Measurements from ENCODE around the gene TSGA10.
"Not testable (repeated sequence)": the region's sequence is repeated elsewhere in the genome, so short reads cannot be mapped to it uniquely, and the experiment has no call there.

TSGA10 gene, protein sequence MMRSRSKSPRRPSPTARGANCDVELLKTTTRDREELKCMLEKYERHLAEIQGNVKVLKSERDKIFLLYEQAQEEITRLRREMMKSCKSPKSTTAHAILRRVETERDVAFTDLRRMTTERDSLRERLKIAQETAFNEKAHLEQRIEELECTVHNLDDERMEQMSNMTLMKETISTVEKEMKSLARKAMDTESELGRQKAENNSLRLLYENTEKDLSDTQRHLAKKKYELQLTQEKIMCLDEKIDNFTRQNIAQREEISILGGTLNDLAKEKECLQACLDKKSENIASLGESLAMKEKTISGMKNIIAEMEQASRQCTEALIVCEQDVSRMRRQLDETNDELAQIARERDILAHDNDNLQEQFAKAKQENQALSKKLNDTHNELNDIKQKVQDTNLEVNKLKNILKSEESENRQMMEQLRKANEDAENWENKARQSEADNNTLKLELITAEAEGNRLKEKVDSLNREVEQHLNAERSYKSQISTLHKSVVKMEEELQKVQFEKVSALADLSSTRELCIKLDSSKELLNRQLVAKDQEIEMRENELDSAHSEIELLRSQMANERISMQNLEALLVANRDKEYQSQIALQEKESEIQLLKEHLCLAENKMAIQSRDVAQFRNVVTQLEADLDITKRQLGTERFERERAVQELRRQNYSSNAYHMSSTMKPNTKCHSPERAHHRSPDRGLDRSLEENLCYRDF

DNA sequence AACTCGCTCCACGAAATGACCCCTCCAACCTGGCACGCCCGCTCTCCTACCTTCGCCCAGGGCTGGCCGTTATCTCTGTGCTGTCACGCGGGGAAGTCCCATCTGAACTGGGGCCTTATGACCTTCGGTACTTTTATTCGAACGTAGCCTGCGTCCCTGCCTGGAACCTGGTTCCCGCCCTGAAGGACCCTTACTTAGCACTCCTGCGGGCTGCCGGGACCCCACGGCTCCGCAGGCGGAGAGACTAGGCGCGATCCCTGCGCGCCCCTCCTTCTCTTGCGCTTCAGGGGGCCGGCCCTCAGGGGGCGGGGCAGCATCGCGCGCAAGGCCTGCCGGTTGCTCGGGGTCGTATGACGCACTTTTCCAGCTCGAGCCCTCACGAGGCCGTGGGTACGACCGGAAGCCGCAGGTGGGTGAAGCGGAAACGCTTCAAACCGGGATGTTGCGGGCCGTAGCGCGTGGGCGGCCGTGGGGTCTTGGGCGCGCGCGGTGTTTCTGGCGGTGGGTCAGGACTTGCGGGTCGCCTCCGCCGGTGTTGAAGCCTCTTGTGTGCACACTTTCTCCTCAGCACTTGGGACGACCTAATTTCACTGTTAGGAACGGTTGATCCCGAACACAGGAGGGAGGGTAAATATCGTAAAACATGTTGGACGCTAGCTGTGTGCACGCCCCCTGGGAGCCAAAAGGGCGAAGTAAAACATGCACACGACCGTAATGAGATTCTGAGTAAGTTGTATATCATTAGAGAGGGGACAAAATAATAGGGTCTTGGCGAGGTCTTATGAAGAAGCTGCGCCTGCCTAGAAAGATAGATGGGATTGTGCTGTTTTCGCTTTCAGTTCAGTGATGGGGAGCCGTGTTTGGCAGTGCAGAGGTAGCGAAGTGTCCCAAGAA is at the start of gene TSGA10, which contains the start of gene LIPT1:
TSS of gene TSGA10 (minus strand) at position 300 of the 894 bp plus-strand sequence. CDS start 45,503 bp downstream, outside the sequence.
TSS of gene LIPT1 (plus strand) at position 325 of the 894 bp plus-strand sequence. CDS start 6,991 bp downstream, outside the sequence.
- peak; percentile 92 to 95 for DNase-seq

DNA sequence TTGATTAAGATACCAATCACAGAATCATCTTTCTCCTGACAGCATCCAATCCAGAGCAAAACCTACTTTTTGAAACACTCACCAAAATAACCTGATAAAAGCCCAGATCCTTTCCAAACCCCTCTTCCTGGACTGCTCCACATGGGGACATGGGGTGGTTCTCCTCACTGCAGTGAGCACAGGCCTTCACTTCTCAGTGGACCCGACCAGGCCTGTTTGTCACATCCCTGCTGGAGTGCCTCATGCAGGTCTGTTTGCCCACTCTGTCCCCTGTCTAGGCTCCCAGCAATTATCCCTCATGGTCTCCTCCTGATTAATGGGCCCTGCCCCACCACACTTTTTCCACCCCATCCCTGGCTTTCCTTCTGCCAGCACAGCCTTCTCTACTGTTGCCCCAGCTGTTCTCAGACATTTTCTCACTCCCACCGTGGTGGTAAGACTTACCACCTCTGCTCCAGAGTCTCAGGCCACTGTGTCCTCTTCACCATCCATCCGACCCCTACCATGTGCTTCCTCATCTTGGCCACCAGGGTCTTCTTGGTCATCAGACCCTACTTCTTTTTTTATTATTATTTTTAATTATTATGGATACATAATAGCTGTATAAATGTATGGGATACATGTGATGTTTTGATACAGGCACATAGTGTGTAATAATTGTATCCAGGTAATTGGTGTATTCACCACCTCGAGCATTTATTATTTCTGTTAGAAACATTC is 47.4 kb upstream of the TSGA10 start:
- DNase-seq, result no peak

DNA sequence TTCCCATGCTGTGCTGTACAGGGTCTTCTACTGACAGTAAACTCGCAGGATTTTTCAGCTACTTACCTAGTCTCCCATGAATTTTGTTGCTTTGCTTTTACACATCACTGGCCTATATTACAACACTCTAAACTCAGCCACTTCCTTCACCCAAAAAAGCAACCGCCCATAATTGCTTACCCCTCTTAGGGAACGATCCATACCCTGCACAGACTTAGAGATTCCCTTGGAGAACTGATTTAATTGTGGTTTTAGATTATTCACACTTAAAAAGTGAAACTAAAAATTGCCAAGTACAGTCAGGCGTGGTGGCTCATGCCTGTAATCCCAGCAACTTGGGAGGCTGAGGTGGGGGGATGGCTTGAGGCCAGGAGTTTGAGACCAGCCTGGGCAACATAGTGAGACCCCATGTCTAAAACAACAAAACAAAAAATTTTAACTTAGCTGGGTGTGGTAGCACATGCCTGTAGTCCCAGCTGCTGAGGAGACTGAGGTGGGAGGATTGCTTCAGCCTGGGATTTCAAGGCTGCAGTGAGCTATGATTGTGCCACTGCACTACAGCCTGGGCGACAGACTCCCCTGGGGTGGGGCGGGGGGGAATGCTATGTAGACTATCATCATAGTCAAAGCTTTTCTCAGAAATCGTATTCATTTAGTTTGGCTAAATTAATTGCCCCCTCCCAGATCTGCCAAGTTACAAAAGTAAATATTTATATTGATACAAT is 45.5 kb upstream of the TSGA10 start:
- no peak for DNase-seq

DNA sequence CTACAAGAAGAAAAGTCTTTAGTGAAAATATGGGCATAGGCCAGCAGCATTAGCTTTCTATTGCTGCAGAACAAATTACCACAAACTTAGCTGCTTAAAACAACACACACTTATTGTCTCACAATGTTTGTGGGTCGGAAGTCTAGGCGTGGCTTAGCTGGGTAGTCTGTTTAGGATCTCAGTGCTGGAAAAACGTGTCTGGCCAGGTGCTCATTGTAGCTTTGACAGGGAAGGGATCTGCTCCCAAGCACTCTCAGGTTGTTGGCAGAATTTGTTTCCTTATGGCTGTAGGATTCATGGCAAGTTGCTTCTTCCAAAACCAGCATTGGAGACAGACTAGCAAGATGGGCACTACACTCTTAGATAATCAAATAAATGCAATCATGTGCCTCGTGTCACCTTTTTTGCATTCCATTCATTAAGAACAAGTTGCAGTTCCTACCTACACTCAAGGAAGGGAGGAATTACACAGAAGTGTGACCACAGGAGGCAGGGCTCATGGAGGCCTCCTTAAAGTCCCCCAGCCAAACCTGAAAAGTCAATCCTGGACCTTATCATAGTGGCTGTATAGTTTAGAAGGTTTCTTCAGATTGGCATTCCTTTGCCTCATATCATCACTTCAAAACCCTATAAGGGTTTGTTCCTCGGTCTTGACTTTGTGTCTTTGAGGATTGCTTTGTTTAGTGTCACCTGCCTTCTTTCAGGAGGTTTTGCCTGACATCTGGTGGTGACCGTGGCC is 43.5 kb upstream of the TSGA10 start:
- no peak for DNase-seq

DNA sequence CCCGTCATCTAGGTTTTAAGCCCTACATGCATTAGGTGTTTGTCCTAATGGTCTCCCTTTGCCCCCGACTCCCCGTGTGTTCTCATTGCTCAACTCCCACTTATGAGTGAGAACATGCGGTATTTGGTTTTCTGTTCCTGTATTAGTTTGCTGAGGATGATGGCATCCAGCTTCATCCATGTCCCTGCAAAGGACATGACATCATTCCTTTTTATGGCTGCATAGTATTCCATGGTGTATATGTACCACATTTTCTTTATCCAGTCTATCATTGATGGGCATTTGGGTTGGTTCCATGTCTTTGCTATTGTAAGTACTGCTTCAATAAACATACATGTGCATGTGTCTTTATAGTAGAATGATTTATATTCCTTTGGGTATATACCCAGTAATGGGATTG is 37.6 kb upstream of the TSGA10 start:
- DNase-seq, result not testable (repeated sequence)

DNA sequence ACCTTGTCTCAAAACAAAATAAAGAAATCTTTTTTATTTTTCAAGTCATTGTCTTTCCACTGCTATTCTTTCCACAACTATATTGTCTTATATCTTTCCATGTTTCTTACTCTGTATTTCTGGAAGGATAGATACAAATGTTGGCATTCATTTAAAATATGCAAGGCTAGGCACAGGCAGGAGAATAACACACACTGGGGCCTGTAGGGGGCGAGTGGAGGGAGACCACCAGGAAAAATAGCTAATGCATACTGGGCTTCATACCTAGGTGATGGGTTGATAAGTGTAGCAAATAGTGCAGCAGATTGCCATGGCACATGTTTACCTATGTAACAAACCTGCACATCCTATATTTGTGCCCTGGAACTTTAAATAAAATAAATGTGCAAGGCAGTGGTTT is 35.8 kb upstream of the TSGA10 start:
- DNase-seq, result no peak

DNA sequence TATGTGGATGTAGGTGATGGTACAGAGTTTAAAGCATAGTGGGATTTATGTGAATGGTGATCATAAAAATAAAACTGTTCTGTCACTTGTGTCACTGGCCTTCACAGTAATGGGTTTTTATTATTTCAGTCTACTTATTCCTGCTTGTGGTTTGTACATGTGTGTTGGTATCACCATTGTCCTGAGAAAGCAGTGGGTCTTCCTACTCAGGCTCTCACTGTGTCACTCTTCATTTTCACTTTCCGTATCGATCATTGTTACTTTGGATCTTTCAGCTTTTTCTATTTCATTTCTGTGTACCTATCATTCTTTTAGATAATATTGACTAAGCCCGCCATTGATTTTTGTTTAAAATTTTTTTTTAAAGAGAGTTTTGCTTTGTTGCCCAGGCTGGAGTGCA is 33.6 kb upstream of the TSGA10 start:
- DNase-seq, result no peak

DNA sequence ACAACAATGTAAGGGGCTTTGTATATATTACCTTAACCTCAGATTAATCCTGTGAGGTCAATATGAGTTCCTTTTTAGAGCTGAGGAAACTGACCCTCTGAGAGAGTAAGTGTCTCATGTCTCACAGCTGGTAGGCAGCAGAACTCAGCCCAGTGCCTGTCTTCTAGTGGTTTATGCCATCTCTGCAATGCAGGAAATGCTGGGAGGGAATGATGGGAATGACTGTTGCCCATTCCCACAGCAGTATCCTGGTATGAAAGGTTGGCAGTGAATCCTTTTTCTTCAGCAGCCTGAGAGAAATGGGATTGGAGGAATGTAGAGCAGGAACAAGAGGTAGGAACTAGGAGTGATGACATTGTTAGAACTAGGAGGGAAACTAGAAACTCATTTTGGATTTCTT is 32.3 kb upstream of the TSGA10 start:
- no peak for DNase-seq

DNA sequence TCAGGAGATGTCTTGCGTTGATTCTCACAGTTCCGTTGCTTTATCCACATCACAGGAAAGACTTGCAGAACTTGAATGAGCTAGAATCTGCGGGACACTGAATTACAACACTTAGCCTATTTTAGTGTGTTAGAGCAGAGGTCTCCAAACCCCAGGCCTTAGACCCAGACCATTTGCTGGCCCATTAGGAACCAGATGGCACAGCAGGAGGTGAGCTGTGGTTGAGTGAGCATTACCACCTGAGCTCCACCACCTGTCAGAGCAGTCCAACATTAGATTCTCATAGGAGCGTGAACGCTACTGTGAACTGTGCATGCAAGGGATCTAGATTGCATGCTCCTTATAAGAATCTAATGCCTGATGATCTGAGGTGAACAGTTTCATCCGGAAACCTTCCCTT is 30.1 kb upstream of the TSGA10 start:
- no peak for DNase-seq

DNA sequence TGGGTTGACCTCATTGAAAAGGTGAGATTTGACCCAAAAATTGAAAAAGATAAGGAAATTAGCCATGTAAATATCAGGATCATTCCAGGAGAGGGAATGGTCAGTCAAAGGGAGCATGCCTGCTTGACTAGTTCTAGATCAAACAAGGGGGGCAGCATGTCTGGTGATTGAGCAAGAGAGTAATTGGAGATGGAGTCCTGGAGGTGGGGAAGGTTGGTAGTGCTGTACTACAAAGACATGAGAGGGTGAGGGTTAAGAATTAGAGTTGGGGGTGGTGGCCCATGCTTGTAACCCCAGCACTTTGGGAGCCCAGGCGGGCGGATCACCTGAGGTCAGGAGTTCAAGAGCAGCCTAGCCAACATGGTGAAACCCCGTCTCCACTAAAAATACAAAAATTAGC is 28.3 kb upstream of the TSGA10 start:
- DNase-seq, result no peak

DNA sequence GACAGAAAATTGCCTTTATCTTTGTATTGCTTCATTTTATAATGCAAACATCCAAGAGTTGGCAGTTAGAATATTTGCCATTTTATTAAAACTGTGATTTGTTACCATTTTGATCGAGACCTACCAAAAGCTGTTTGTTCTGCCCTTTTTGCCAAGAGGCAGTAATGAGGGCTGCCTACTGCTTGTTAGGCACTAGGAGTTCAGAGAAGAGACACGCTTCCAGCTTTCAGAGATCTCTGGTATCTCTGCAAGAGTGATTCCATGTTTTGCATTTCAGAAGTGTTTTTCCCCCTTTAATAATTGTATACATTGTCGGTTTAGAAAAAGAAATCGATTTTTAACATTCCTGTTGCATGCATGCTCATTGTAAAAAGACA is 26.9 kb upstream of the TSGA10 start:
- DNase-seq, result peak in 1 of 2 experiments; percentile 9

DNA sequence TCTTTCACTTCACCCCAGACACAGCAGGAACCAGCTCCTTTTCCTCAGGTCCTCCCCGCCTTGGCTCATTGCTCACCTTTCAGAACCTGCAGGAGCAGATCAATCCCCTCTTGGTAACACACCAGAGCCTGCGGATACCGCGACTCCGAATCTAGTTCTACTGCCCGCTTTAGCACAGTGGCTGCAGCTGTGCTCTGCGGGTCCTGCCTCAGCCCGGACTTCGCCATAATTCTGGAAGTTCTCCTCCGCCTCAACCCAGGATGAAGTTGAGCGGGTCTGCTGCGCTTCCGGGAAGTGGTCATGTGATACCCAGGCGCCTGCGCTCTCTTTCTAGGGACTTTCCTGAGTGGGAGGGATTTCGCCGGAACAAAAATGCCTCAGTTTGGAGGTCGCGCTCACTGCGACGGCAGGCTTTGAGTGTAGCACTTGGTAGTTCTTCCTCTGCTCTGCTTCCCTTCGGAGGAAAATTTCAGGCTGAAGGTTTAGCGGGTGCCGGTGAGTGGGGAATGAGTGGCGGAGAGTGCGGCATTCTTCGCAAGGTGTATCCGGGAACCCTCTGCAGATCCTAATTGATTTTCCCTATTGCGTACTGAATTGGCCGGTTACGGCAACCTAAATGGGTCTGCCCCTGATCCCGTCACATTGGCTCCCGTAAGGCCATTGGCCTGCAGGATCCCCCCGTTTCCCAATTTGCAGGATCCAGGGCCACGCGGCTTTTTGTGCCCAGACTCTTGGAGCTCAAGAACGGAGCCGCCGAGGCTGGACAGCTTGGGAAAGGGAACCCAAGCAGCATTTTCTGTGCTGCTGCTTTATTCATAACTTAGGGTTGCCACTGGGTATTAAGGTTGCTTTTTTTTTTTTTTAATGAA is 26.2 kb upstream of the TSGA10 start, which contains the start of the genes MITD1 and MRPL30:
TSS of gene MITD1 (minus strand) at position 304 of the 869 bp plus-strand sequence. CDS start at position 227, 77 bp downstream.
TSS of gene MRPL30 (plus strand) at position 430 of the 869 bp plus-strand sequence. CDS start 5,020 bp downstream, outside the sequence.
- peak; percentile 93 for DNase-seq

DNA sequence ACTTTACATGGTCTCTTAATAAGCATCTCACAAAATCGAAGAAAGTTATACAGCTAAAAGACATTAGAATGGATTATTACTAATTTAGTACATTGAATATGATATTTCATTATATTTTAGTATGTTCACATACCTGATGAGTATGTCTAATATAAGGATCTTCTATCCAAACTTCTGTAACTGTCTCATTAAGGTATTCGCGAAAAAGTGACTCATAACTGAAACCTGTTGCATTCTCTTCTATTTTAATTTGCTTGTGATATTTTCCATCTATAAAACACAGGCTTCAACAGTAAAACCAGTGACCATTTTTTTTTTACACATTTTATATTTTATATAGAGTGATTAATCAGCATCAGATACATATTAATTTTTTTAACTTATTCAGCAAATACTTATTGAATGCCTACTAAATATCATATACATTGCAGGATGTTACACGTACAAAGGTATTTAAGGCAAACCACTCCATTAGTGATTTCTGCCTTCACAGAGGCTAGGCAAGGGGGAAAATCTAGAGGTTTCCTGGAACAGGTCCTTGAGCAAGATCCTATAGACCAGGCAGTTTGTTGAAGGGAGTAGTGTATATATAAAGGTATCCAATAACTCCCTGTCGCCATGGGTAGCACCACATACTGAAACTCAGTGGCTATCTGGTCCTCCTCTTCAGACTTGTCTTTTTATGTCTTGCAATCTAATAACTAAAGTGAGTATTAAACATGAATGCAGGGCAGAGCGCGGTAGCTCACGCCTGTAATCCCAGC is 16.8 kb upstream of the TSGA10 start:
- no peak for DNase-seq

DNA sequence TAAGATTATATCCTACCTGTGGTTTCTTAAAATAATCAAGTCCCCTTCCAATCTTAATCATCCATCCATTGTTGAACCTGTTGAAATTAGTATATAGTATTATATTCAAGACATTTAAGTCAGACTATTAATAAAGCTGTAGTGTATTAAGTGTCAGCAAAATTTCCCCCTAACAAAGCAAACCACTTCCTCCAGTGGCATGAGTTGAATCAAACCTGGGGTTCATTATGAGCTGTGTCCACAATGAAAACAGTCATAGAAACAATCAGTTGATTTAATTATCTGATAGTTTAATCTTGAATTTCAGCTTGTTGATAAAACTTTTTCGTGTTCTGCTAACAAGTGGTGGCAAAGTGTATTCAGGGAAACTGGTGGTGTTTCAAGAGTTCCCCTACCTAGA is 14.8 kb upstream of the TSGA10 start:
- DNase-seq, result no peak

DNA sequence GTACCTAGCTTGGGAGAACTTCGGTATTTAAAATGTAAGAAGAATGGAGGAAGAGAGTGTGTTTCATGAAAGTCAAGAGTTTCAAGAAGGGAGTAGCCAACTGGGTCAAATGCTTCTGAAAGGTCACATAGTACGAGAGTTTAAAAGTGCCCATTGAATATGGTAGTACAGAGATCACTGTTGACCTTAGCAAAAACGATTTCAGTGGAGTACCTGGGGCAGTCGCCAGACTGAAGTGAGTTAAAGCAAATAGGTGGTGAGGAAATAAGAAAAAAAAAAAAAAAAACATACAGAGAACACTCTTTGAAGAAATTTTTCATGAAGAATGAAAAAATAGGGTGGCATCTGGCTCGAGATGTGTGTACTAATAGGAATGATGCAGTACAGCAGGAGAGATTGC is 11.5 kb upstream of the TSGA10 start:
- DNase-seq, result no peak

DNA sequence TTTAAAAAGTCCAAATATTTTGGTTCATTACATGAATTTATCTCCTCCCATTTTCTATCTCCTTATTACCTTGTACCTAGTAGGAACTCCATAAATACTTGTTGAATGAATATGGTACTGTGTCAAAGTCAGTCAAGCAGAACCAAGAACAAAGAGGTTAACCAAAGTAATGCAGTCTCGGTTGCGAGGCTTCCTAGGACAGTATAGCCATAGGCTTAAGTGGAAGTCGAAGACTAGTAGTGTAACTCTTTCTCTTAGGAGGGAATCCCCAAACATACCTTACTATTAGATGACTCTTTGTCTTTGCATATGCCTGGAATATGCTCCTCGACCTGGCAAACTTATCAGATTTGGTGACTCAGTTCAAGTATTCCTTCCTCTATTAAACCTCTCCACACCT is 4.9 kb upstream of the TSGA10 start:
- DNase-seq, result no peak

DNA sequence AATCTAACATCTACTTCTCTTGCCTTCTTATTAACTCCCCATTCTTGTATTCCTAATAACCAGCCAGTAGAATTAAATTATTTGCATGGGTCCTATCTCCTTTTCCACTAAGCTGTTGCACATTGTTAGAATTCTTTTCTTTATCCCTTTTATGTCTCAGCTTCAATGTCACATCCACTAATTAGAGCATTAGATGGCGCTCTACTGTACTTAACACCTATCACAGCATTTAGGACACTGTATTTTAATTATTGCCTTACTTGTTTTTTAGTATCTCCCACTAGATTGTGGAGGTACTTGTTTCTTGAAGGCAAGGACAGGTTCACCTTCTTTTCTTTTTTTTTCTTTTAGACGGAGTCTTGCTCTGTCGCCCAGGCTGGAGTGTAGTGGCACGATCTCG is 3.9 kb upstream of the TSGA10 start:
- DNase-seq, result no peak

DNA sequence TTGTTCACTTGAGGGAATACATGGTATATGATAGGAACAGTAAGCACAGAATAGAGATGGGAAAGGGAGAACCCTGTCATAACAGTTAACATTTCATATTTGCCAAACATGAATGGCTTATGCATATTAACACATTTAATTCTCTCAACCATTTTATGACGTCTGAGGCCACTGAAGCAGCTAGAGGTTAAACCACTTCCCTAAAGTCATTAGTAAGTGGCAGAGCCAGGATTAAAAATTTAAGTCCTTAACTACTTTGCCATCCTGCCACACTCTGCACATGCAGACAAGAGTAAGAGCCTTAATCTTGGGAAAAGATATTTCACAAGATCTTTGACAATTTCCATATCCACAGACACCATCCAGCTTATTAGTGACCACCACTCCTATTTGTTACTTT is 2.1 kb upstream of the TSGA10 start:
- DNase-seq, result no peak

All from SHP77 (cell line).